ENCODE measurements around the gene ZNF780A.
A peak's percentile ranks its signal among the peaks of the same experiment; 100 is the strongest.

The ZNF780A gene

DNA sequence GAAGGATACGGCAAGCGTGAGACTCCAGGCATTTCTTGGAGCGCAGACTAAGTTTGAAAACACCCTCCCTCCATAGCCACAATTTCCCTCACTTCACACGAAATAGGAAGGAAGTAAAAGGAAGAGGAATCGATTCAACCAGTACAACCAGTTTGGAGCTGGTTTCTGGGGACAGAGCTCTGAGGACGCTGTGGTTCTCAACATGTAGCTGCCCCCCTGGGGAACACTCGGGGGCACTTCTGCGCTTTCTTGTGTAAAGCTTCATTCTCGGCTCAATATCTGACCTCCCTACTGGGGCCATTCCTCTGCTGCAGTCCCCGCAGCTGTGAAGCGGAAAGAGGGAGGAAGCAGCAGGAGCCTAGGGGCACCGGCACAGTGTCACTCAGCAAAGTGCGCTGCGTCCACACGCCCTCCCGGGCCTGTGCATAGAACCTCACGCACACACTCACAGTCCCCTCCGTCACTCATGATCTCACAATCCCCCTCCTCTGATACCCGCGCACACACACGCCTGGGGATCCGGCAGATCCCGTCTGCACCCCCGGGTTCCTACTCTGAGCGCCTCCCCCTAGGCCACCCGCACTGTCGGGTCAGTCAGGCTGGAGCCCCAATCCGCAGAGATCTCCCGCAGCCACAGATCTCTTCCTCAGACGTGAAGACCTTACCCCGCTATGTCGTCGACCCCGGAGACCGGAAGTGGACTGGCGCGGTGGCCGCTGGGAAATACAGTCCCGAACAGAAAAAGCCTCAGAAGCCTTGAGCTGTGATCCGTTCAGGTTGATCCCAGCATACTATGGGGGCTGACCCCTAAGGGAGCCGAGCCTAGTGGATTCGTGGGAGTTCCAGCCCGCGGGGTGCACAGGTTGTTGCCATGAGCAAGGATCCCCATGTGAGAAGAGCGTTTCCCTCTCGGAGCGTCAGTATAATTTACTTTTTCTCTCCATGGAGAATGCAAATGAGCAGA lies at the start of gene ZNF780A (continued):
- TF ChIP-seq ZNF214 (tag by site-specific recombination; IDR thresholded peaks at IDR 0.05; ENCODE audit: borderline replicate concordance) (no peak), ZBTB17 (tag by site-specific recombination; IDR thresholded peaks at IDR 0.05) (peak; percentile 99), ZBTB20 (tag by site-specific recombination; IDR thresholded peaks at IDR 0.05) (peak; percentile 99), ZNF169 (tag by site-specific recombination; IDR thresholded peaks at IDR 0.05) (peak; percentile 43; the same call in 1 of the 2 replicates), TSHZ1 (tag by site-specific recombination; IDR thresholded peaks at IDR 0.05; ENCODE audit: borderline replicate concordance) (peak; percentile 8; the same call in 1 of the 2 replicates), ZNF555 (tag by site-specific recombination; conservative IDR thresholded peaks at IDR 0.05) (no peak), ZBTB7A (tag by site-specific recombination; IDR thresholded peaks at IDR 0.05; ENCODE audit: low read depth) (peak; percentile 94), ZNF132 (tag by site-specific recombination; IDR thresholded peaks at IDR 0.05; ENCODE audit: borderline replicate concordance) (no peak), BCL11A (tag by site-specific recombination; IDR thresholded peaks at IDR 0.05; ENCODE audit: low read depth) (peak; percentile 94; the same call in 1 of the 2 replicates), ZNF2 (tag by site-specific recombination; IDR thresholded peaks at IDR 0.05) (peak; percentile 98), ZNF398 (tag by site-specific recombination; IDR thresholded peaks at IDR 0.05) (peak; percentile 100), GLIS1 (tag by site-specific recombination; IDR thresholded peaks at IDR 0.05) (peak; percentile 97), ZNF629 (tag by site-specific recombination; IDR thresholded peaks at IDR 0.05) (peak; percentile 99), ZNF239 (tag by site-specific recombination; IDR thresholded peaks at IDR 0.05) (no peak), GLIS2 (tag by site-specific recombination; IDR thresholded peaks at IDR 0.05) (peak; percentile 97), ZNF211 (tag by site-specific recombination; IDR thresholded peaks at IDR 0.05; ENCODE audit: low read depth) (no peak), ZNF473 (tag by site-specific recombination; IDR thresholded peaks at IDR 0.05) (no peak), ZNF394 (tag by site-specific recombination; IDR thresholded peaks at IDR 0.05; ENCODE audit: borderline replicate concordance) (peak; percentile 68; the same call in 1 of the 2 replicates), ZNF654 (tag by site-specific recombination; IDR thresholded peaks at IDR 0.05; ENCODE audit: low read depth) (no peak), GFI1B (tag by site-specific recombination; IDR thresholded peaks at IDR 0.05) (no peak), ZNF792 (tag by site-specific recombination; IDR thresholded peaks at IDR 0.05) (peak; percentile 93), GLI2 (tag by site-specific recombination; IDR thresholded peaks at IDR 0.05; ENCODE audit: borderline replicate concordance, low read depth) (no peak), ZNF571 (tag by site-specific recombination; IDR thresholded peaks at IDR 0.05) (no peak), TCF7L2 (IDR thresholded peaks at IDR 0.05; ENCODE audit: borderline replicate concordance, low read depth, low read length) (no peak), ZNF596 (tag by site-specific recombination; IDR thresholded peaks at IDR 0.05) (no peak), ZNF16 (tag by site-specific recombination; IDR thresholded peaks at IDR 0.05; ENCODE audit: low read depth) (no peak; the same call in 1 of the 2 replicates), ZFHX2 (tag by site-specific recombination; conservative IDR thresholded peaks at IDR 0.05) (peak; percentile 54; the same call in 1 of the 2 replicates)
- TF ChIP-seq, protein P1, sequence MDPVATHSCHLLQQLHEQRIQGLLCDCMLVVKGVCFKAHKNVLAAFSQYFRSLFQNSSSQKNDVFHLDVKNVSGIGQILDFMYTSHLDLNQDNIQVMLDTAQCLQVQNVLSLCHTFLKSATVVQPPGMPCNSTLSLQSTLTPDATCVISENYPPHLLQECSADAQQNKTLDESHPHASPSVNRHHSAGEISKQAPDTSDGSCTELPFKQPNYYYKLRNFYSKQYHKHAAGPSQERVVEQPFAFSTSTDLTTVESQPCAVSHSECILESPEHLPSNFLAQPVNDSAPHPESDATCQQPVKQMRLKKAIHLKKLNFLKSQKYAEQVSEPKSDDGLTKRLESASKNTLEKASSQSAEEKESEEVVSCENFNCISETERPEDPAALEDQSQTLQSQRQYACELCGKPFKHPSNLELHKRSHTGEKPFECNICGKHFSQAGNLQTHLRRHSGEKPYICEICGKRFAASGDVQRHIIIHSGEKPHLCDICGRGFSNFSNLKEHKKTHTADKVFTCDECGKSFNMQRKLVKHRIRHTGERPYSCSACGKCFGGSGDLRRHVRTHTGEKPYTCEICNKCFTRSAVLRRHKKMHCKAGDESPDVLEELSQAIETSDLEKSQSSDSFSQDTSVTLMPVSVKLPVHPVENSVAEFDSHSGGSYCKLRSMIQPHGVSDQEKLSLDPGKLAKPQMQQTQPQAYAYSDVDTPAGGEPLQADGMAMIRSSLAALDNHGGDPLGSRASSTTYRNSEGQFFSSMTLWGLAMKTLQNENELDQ (tag by site-specific recombination; IDR thresholded peaks at IDR 0.05; ENCODE audit: low read depth) = no peak
- TF ChIP-seq, protein P2, sequence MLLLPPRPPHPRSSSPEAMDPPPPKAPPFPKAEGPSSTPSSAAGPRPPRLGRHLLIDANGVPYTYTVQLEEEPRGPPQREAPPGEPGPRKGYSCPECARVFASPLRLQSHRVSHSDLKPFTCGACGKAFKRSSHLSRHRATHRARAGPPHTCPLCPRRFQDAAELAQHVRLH (tag by site-specific recombination; IDR thresholded peaks at IDR 0.05) = peak; percentile 100
- TF ChIP-seq, protein P3, sequence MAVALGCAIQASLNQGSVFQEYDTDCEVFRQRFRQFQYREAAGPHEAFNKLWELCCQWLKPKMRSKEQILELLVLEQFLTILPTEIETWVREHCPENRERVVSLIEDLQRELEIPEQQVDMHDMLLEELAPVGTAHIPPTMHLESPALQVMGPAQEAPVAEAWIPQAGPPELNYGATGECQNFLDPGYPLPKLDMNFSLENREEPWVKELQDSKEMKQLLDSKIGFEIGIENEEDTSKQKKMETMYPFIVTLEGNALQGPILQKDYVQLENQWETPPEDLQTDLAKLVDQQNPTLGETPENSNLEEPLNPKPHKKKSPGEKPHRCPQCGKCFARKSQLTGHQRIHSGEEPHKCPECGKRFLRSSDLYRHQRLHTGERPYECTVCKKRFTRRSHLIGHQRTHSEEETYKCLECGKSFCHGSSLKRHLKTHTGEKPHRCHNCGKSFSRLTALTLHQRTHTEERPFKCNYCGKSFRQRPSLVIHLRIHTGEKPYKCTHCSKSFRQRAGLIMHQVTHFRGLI (tag by site-specific recombination; IDR thresholded peaks at IDR 0.05) = no peak

Measured in HEK293 (cell line).